Smooth muscle cell (in vitro differentiated cells): Measurements from ENCODE around the gene HGF. TPM values are rescaled to one million over a fixed set of nuclear protein-coding genes. Genes with fewer than 3 reads are reported as not detected.
A peak's percentile ranks its signal among the peaks of the same experiment; 100 is the strongest.

Source experiments
- DNase-seq: peaks from one replicate; lab custom pipeline; 2025; ENCODE audit not compliant: unreplicated experiment; lab: John Stamatoyannopoulos, UW
- H2AFZ ChIP-seq: fragments of 200-600 bp; sonication (generic); 2 replicates; pipeline ENCODE4 v1.6.0; 2016; ENCODE audit warnings: antibody characterized with exemption, low read depth, mild to moderate bottlenecking
- H3F3A ChIP-seq: fragments of 200-600 bp; sonication (generic); 2 replicates; pipeline ENCODE4 v1.6.0; 2017; ENCODE audit warnings: antibody characterized with exemption, low read depth
- H3K27ac ChIP-seq: fragments of 200-600 bp; sonication (generic); 2 replicates; pipeline ENCODE4 v1.5.1; 2016; ENCODE audit warnings: low read depth, mild to moderate bottlenecking
- H3K27me3 ChIP-seq: fragments of 200-600 bp; sonication (generic); 2 replicates; pipeline ENCODE4 v1.6.1; 2016; ENCODE audit warnings: low read depth, mild to moderate bottlenecking
- H3K36me3 ChIP-seq: fragments of 200-600 bp; sonication (generic); 2 replicates; pipeline ENCODE4 v1.5.1; 2016; ENCODE audit warnings: low read depth
- H3K4me1 ChIP-seq: fragments of 200-600 bp; sonication (generic); 2 replicates; pipeline ENCODE4 v1.5.1; 2016; ENCODE audit warnings: low read depth
- H3K4me2 ChIP-seq: fragments of 200-600 bp; sonication (generic); 2 replicates; pipeline ENCODE4 v1.6.0; 2016; ENCODE audit warnings: mild to moderate bottlenecking
- H3K4me3 ChIP-seq: fragments of 200-600 bp; sonication (generic); 2 replicates; pipeline ENCODE4 v1.5.1; 2016; ENCODE audit warnings: mild to moderate bottlenecking
- H3K79me2 ChIP-seq: fragments of 200-600 bp; sonication (generic); 2 replicates; pipeline ENCODE4 v1.6.0; 2016; ENCODE audit warnings: low read depth, mild to moderate bottlenecking
- H3K9ac ChIP-seq: fragments of 200-600 bp; sonication (generic); 2 replicates; pipeline ENCODE4 v1.6.0; 2016; ENCODE audit warnings: low read depth
- H3K9me3 ChIP-seq: fragments of 200-600 bp; sonication (generic); replicated peaks from 2 replicates; pipeline ENCODE4 v1.5.1; 2016; ENCODE audit warnings: low read depth
- H4K20me1 ChIP-seq: fragments of 200-600 bp; sonication (generic); 2 replicates; pipeline ENCODE4 v1.6.0; 2016; ENCODE audit warnings: low read depth
- CTCF ChIP-seq: fragments of 200-600 bp; sonication (generic); IDR thresholded peaks from 2 replicates; pipeline ENCODE4 v1.5.1; 2017; ENCODE audit warnings: borderline replicate concordance, mild to moderate bottlenecking, antibody characterized with exemption; ENCODE audit not compliant: insufficient read depth, poor library complexity, severe bottlenecking
- WGBS: methylation state at CpG from one replicate; pipeline ENCODE4 v1.1.7; 2016; ENCODE audit warnings: low lambda C conversion rate; 5-methylcytosine and 5-hydroxymethylcytosine counted together
- polyA plus RNA-seq: library from polyadenylated mRNA; unstranded; fragments of >200 nt; fragmentation: Nextera tagmentation; extraction: Ambion mirVana; gene quantifications from 2 replicates; pipeline ENCODE4 v1.2.1, GENCODE V29; 2016
- total RNA-seq: library from RNA; depleted of rRNA; stranded (reverse); fragments of >200 nt; gene quantifications from 2 replicates; pipeline ENCODE4 v1.2.3, GENCODE V29; 2014

HGF gene
- total and polyA plus RNA-seq, 2 experiments from 2014 or later = 15.4 to 43.6 TPM

- Histone ChIP-seq H3K9me3 (no peaks in the 10 kb centered on the region), H3K27me3 (no peaks in the 10 kb centered on the region), H3K27ac (no peak overlapping the region), H3K4me2 (no peak overlapping the region), H3K36me3 (no peaks in the 10 kb centered on the region), H3F3A (no peaks in the 10 kb centered on the region), H4K20me1 (no peaks in the 10 kb centered on the region), H3K4me3 (no peak overlapping the region), H2AFZ (no peak overlapping the region), H3K4me1 (no peaks in the 10 kb centered on the region), H3K79me2 (no peaks in the 10 kb centered on the region), H3K9ac (no peak overlapping the region)
- no peak for TF ChIP-seq CTCF
- DNase-seq = no peak
- WGBS = 92% methylated on average over 5 of the region's 5 CpGs
Measured at GRCh38 chr7:81801532-81801931, 31.7 kb upstream of the HGF start.

DNA sequence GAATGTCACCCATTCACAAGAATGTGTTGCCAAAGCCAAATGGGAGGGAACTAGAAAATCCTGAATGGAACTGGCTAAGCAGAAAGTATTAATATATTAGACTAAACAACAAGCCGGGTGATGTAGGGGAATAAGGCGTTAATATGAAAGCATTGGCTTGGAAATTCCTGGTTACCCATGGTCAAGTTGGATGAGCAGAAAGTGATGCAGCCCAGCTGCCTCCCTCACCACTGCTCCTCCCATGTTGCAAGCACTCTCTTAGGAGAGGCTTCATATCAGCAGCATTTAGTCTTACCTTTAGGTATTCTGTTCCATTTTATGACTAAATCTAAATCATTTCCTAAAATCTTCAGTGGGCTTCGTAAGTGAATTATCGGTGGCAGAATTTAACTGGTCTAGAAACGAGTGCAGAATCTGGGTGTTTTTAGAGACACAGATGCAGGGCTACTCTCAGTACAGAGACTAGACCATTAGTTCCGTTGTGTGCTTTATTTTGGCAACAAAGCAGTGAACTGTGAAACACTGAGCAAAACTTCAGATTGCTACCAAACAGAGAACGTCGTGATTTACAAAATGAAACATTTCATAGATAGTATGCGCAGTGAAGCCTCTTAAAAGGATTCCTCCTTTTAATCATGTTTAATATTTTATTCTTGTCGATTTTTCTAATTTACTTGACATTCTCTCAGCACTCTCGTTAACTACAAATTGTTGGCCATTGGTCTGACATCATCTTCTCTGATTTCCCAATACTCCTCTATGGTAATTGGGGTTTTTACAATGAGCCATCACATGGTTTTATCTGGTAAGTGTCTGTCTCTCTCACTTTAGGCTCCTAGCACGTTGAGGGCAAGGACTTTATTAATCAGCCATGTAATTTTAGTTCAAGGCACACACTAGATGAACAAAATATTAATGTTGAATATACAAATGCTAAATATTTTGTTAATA is 22.0 kb upstream of the HGF start:
- no peak for TF ChIP-seq CTCF
- peaks cover 4% of the 10 kb centered on the region for H3F3A ChIP-seq
- 77% methylated on average over 12 of the region's 12 CpGs for WGBS
- peak overlapping the region; percentile 70 for H2AFZ ChIP-seq
- no peak overlapping the region for H3K9ac ChIP-seq
- H3K4me3 ChIP-seq = no peak overlapping the region
- DNase-seq = no peak
- H3K27me3 ChIP-seq = no peaks in the 10 kb centered on the region
- H3K9me3 ChIP-seq = no peaks in the 10 kb centered on the region
- no peaks in the 10 kb centered on the region for H4K20me1 ChIP-seq
- no peak overlapping the region for H3K4me2 ChIP-seq
- no peak overlapping the region for H3K27ac ChIP-seq
- H3K4me1 ChIP-seq = peaks cover 7% of the 10 kb centered on the region
- H3K79me2 ChIP-seq = no peaks in the 10 kb centered on the region
- H3K36me3 ChIP-seq = no peaks in the 10 kb centered on the region

DNA sequence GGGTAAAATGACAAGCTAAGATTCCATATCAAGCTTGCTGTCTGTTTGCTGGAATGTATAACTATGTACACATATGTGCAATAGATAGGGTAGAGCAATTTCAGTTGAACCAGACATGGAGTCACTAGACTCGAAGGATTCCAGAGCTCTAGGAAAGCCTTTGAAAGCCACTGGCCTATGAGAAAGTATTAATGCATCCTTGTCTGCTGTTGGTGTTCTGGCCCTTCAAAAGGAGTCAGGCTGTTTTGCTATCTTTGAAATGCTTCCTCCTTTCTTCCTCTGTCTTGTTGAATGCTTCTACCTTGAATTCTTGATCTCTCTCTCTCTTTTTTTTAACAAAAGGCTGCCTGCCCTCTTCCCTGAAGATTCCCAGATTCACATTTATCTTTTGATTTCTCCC is 20.8 kb upstream of the HGF start:
- 4% methylated on average over 1 of the region's 1 CpG for WGBS
- H3K9ac ChIP-seq = no peak overlapping the region
- TF ChIP-seq CTCF = no peak
- peaks cover 7% of the 10 kb centered on the region for H3K4me1 ChIP-seq
- peak overlapping the region; percentile 18 for H2AFZ ChIP-seq
- no peak for DNase-seq
- no peaks in the 10 kb centered on the region for H3K79me2 ChIP-seq
- H3K36me3 ChIP-seq = no peaks in the 10 kb centered on the region
- peak overlapping the region; percentile 17 for H3K4me2 ChIP-seq
- H3F3A ChIP-seq = peaks cover 4% of the 10 kb centered on the region
- no peaks in the 10 kb centered on the region for H4K20me1 ChIP-seq
- H3K9me3 ChIP-seq = no peaks in the 10 kb centered on the region
- H3K4me3 ChIP-seq = no peak overlapping the region
- no peaks in the 10 kb centered on the region for H3K27me3 ChIP-seq
- peak overlapping the region; percentile 40 for H3K27ac ChIP-seq
